HepG2 (cell line): Measurements from ENCODE around the gene TSSK6. TPM values are rescaled to one million over a fixed set of nuclear protein-coding genes. Genes with fewer than 3 reads are reported as not detected.

Source experiments
- AGO1 ChIP-seq: fragments of 200-400 bp; formaldehyde crosslinking; IDR thresholded peaks from 2 replicates; pipeline ENCODE4 v1.6.1; 2017; ENCODE audit warnings: mild to moderate bottlenecking, low read depth, low read length, moderate library complexity; ENCODE audit not compliant: poor library complexity, severe bottlenecking
- ATRX ChIP-seq: sonication (generic); formaldehyde crosslinking; IDR thresholded peaks from 2 replicates; pipeline ENCODE4 v1.4.0; 2020; ENCODE audit warnings: missing genetic modification reagents, borderline replicate concordance
- CHD2 ChIP-seq: IDR thresholded peaks from 2 replicates; pipeline ENCODE4 v1.6.1; 2011; ENCODE audit warnings: low read depth, low read length, improper control_type of control experiment
- CREM ChIP-seq, 2 experiments: sonication (generic) in 1 of 2; formaldehyde crosslinking in 1 of 2; IDR thresholded peaks; 2 replicates each; pipeline versions ENCODE4 v1.4.0 to v1.6.1; 2016 to 2020; ENCODE audit warnings: antibody characterized with exemption in 1 of 2, mild to moderate bottlenecking in 1 of 2, missing genetic modification reagents in 1 of 2
- EED ChIP-seq: sonication (generic); formaldehyde crosslinking; IDR thresholded peaks from 2 replicates; pipeline ENCODE4 v1.5.0; 2020; ENCODE audit warnings: mild to moderate bottlenecking, missing genetic modification reagents
- HMGA1 ChIP-seq: sonication (generic); formaldehyde crosslinking; conservative IDR thresholded peaks from 2 replicates; pipeline ENCODE4 v1.4.0; 2020; ENCODE audit warnings: missing genetic modification reagents
- NFAT5 ChIP-seq: sonication (generic); formaldehyde crosslinking; IDR thresholded peaks from 2 replicates; pipeline ENCODE4 v1.4.0; 2020; ENCODE audit warnings: missing genetic modification reagents
- POGZ ChIP-seq: sonication (generic); formaldehyde crosslinking; IDR thresholded peaks from 2 replicates; pipeline ENCODE4 v1.4.0; 2020; ENCODE audit warnings: mild to moderate bottlenecking, missing genetic modification reagents
- TEAD2 ChIP-seq: sonication (generic); formaldehyde crosslinking; IDR thresholded peaks from 2 replicates; pipeline ENCODE4 v1.9.0; 2021; ENCODE audit warnings: missing genetic modification reagents
- ZC3H13 ChIP-seq: sonication (generic); formaldehyde crosslinking; IDR thresholded peaks from 2 replicates; pipeline ENCODE4 v1.8.1; 2023; ENCODE audit warnings: mild to moderate bottlenecking, missing genetic modification reagents, moderate library complexity
- ZFYVE20 ChIP-seq: sonication (generic); formaldehyde crosslinking; IDR thresholded peaks from 2 replicates; pipeline ENCODE4 v1.8.0; 2023; ENCODE audit warnings: low read depth, mild to moderate bottlenecking, moderate library complexity, missing genetic modification reagents, borderline replicate concordance
- ZNF547 ChIP-seq: sonication (generic); formaldehyde crosslinking; IDR thresholded peaks from 2 replicates; pipeline ENCODE4 v1.5.1; 2020; ENCODE audit warnings: mild to moderate bottlenecking, missing genetic modification reagents
- ZNF563 ChIP-seq: sonication (generic); formaldehyde crosslinking; IDR thresholded peaks from 2 replicates; pipeline ENCODE4 v1.8.0; 2022; ENCODE audit warnings: mild to moderate bottlenecking, moderate library complexity, missing genetic modification reagents
- ZNF780A ChIP-seq: sonication (generic); formaldehyde crosslinking; IDR thresholded peaks from 2 replicates; pipeline ENCODE4 v1.8.0; 2022; ENCODE audit warnings: mild to moderate bottlenecking, missing genetic modification reagents, moderate library complexity
- polyA plus RNA-seq, 8 experiments: library from polyadenylated mRNA; depleted of rRNA in 3 of 8; stranded (reverse) in 7 of 8; unstranded in 1 of 8; fragments of >200 nt; fragmentation: Illumina TruSeq in 4 of 8; extraction: Trizol in 4 of 8; gene quantifications; 2 replicates each; pipeline versions ENCODE4 v1.2.1 to v1.2.3, GENCODE V29; 2011 to 2016; ENCODE audit warnings: low read depth in 4 of 8, missing spikeins in 1 of 8, mixed read lengths in 1 of 8; ENCODE audit not compliant: insufficient read depth in 1 of 8
- total RNA-seq, 5 experiments: library from RNA; depleted of rRNA; stranded (reverse); fragments of >200 nt; fragmentation: Illumina TruSeq; extraction: Trizol; gene quantifications; 2 replicates each; pipeline ENCODE4 v1.2.3, GENCODE V29; 2016; ENCODE audit warnings: low read depth in 1 of 5
- TF ChIP-seq, protein P1 (sequence below): IDR thresholded peaks from 2 replicates; pipeline ENCODE4 v1.6.1; 2012; ENCODE audit warnings: inconsistent platforms
- TF ChIP-seq, protein P2 (sequence below): sonication (generic); formaldehyde crosslinking; IDR thresholded peaks from 2 replicates; pipeline ENCODE4 v1.5.0; 2020; ENCODE audit warnings: mild to moderate bottlenecking, missing genetic modification reagents
- TF ChIP-seq, protein P3 (sequence below): sonication (generic); formaldehyde crosslinking; IDR thresholded peaks from 2 replicates; pipeline ENCODE4 v1.4.0; 2020; ENCODE audit warnings: missing genetic modification reagents, low read depth, mild to moderate bottlenecking, borderline replicate concordance
- TF ChIP-seq, protein P4 (sequence below): IDR thresholded peaks from 2 replicates; pipeline ENCODE4 v1.6.1; 2016; ENCODE audit warnings: missing compliant biosample characterization, missing genetic modification reagents, borderline replicate concordance

Gene TSSK6
- total and polyA plus RNA-seq, 2 of the 13 experiments (the other 11 are each of a cell fraction or from before 2014, with no cell fraction given), result 0.71 to 1.2 TPM

DNA sequence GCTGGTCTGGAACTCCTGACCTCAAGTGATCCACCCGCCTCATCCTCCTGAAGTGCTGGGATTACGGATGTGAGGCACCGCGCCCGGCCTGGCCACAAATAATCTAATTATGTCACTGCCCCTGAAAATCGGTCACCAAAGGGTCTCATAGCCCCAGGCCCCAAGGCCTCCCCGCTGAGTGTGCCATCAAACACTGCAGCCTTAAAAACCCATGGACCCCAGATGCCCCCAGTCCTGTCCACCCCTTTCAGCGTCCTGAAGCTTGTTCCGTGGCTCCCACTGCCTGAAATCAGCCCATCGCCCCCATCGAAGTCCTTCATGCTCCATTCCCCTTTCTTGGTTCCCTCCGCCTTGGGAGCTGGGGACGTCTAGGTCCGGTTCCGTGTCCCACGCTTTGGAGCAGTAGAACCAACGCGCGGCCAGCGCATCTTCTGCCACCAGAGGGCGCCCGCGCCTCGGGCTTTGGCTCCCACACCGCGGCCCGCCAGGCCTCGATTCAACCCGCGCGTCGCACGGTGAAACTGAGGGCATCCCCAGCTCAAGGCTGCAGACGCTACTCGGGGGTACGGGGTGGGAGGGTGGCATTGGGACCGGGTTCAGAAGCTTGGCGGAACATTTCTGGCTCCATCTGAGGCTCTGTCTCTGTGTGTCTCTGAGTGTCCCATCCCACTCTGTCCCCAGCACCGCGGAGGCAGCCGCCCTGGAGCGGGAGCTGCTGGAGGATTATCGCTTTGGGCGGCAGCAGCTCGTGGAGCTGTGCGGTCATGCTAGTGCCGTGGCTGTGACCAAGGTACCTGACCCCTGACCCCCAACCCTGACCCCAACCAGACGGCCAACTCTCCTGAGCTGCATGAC is 16.8 kb upstream of the TSSK6 start (continued):
- TF ChIP-seq, protein P1, sequence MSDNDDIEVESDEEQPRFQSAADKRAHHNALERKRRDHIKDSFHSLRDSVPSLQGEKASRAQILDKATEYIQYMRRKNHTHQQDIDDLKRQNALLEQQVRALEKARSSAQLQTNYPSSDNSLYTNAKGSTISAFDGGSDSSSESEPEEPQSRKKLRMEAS, result peak; percentile 42; the same call in 1 of the 2 replicates
- TF ChIP-seq ZC3H13 (no peak), HMGA1 (CRISPR knock-in tag) (no peak), ZNF780A (CRISPR knock-in tag) (no peak), ZFYVE20 (no peak), CREM (IDR thresholded peaks at IDR 0.05) (no peak), CREM (CRISPR knock-in tag; IDR thresholded peaks at IDR 0.05) (no peak), ZNF547 (0 out of 2 replicates have a peak, but pooled peaks have one; percentile 46), ATRX (CRISPR knock-in tag) (no peak), POGZ (CRISPR knock-in tag) (no peak), EED (no peak), ZNF563 (no peak), TEAD2 (no peak), AGO1 (peak; percentile 88), CHD2 (no peak), NFAT5 (CRISPR knock-in tag) (no peak)
- TF ChIP-seq, protein P2, sequence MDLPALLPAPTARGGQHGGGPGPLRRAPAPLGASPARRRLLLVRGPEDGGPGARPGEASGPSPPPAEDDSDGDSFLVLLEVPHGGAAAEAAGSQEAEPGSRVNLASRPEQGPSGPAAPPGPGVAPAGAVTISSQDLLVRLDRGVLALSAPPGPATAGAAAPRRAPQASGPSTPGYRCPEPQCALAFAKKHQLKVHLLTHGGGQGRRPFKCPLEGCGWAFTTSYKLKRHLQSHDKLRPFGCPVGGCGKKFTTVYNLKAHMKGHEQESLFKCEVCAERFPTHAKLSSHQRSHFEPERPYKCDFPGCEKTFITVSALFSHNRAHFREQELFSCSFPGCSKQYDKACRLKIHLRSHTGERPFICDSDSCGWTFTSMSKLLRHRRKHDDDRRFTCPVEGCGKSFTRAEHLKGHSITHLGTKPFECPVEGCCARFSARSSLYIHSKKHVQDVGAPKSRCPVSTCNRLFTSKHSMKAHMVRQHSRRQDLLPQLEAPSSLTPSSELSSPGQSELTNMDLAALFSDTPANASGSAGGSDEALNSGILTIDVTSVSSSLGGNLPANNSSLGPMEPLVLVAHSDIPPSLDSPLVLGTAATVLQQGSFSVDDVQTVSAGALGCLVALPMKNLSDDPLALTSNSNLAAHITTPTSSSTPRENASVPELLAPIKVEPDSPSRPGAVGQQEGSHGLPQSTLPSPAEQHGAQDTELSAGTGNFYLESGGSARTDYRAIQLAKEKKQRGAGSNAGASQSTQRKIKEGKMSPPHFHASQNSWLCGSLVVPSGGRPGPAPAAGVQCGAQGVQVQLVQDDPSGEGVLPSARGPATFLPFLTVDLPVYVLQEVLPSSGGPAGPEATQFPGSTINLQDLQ (CRISPR knock-in tag), result no peak
- TF ChIP-seq, protein P3, sequence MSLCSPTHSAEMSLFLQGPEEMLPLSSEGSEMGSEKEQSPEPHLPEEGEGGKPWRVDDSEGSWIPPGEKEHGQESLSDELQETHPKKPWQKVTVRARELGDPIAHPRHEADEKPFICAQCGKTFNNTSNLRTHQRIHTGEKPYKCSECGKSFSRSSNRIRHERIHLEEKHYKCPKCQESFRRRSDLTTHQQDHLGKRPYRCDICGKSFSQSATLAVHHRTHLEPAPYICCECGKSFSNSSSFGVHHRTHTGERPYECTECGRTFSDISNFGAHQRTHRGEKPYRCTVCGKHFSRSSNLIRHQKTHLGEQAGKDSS, result no peak
- TF ChIP-seq, protein P4, sequence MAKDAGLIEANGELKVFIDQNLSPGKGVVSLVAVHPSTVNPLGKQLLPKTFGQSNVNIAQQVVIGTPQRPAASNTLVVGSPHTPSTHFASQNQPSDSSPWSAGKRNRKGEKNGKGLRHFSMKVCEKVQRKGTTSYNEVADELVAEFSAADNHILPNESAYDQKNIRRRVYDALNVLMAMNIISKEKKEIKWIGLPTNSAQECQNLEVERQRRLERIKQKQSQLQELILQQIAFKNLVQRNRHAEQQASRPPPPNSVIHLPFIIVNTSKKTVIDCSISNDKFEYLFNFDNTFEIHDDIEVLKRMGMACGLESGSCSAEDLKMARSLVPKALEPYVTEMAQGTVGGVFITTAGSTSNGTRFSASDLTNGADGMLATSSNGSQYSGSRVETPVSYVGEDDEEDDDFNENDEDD (CRISPR knock-in tag), result no peak; the same call in 1 of the 2 replicates
